Hippocampal formation (tissue), 2 donors: ENCODE measurements around the gene TP73.

Experiments used
- DNase-seq, 2 donors: peaks; one replicate each; lab custom pipeline; 2025; lab: John Stamatoyannopoulos, UW

The TP73 gene

GRCh38 chr1:3651930-3652547 is at the start of gene TP73:
Gene TP73, plus strand, starts transcription at chr1:3652516. Its CDS starts 29,850 bp downstream, at chr1:3682366.
- no peak for DNase-seq

- DNase-seq: no peak
These were observed 49.2 kb upstream of the TP73 start for GRCh38 chr1:3603156-3603555.

GRCh38 chr1:3603571-3604467 is 48.5 kb upstream of the TP73 start:
- DNase-seq: no peak

GRCh38 chr1:3604468-3604974 is 47.8 kb upstream of the TP73 start:
- DNase-seq: no peak

GRCh38 chr1:3604997-3605823 is 47.1 kb upstream of the TP73 start:
- DNase-seq: no peak

GRCh38 chr1:3606779-3607702 is 45.3 kb upstream of the TP73 start:
- no peak for DNase-seq

GRCh38 chr1:3607703-3608065 is 44.6 kb upstream of the TP73 start:
- no peak for DNase-seq

- no peak for DNase-seq
These were observed 44.2 kb upstream of the TP73 start for GRCh38 chr1:3608154-3608553.

- DNase-seq: no peak
These were observed 43.1 kb upstream of the TP73 start for GRCh38 chr1:3609016-3609768.

- no peak for DNase-seq
These were observed 42.4 kb upstream of the TP73 start for GRCh38 chr1:3609769-3610526.

GRCh38 chr1:3610527-3611169 is 41.7 kb upstream of the TP73 start:
- DNase-seq: no peak

GRCh38 chr1:3611170-3612019 is 40.9 kb upstream of the TP73 start, which contains the start of gene MEGF6:
Gene MEGF6, minus strand, starts transcription at chr1:3611508. Its CDS starts 240 bp downstream, at chr1:3611268.
- DNase-seq: no peak

GRCh38 chr1:3612123-3612522 is 40.2 kb upstream of the TP73 start:
- no peak for DNase-seq

- no peak for DNase-seq
These were observed 37.3 kb upstream of the TP73 start for GRCh38 chr1:3614755-3615742.

- DNase-seq: no peak
These were observed 35.5 kb upstream of the TP73 start for GRCh38 chr1:3616861-3617260.

- no peak for DNase-seq
These were observed 34.4 kb upstream of the TP73 start for GRCh38 chr1:3617806-3618345.

- DNase-seq: no peak
These were observed 33.8 kb upstream of the TP73 start for GRCh38 chr1:3618531-3618880.
